HUES6 (cell line): ENCODE results near the gene GRIN2C.

Experiments
- H3K27ac ChIP-seq: 2 replicates; pipeline ENCODE4 v1.7.0; 2013; ENCODE audit warnings: low read depth, mild to moderate bottlenecking, low read length, inconsistent platforms
- H3K27me3 ChIP-seq: 2 replicates; pipeline ENCODE4 v1.6.1; 2013; ENCODE audit warnings: low read length; ENCODE audit not compliant: control insufficient read depth, insufficient read depth
- H3K36me3 ChIP-seq: 2 replicates; pipeline ENCODE4 v1.6.1; 2013; ENCODE audit warnings: low read length; ENCODE audit not compliant: control insufficient read depth, insufficient read depth
- H3K4me1 ChIP-seq: 2 replicates; pipeline ENCODE4 v1.6.1; 2013; ENCODE audit warnings: low read length; ENCODE audit not compliant: control insufficient read depth, insufficient read depth
- H3K4me3 ChIP-seq: 2 replicates; pipeline ENCODE4 v1.5.1; 2013; ENCODE audit warnings: low read depth, low read length
- H3K9ac ChIP-seq: one replicate; pipeline ENCODE4 v1.6.1; 2013; ENCODE audit warnings: mild to moderate bottlenecking, low read length
- H3K9me3 ChIP-seq: 2 replicates; pipeline ENCODE4 v1.6.1; 2013; ENCODE audit warnings: low read depth, low read length; ENCODE audit not compliant: control insufficient read depth, insufficient read depth

GRIN2C gene

DNA sequence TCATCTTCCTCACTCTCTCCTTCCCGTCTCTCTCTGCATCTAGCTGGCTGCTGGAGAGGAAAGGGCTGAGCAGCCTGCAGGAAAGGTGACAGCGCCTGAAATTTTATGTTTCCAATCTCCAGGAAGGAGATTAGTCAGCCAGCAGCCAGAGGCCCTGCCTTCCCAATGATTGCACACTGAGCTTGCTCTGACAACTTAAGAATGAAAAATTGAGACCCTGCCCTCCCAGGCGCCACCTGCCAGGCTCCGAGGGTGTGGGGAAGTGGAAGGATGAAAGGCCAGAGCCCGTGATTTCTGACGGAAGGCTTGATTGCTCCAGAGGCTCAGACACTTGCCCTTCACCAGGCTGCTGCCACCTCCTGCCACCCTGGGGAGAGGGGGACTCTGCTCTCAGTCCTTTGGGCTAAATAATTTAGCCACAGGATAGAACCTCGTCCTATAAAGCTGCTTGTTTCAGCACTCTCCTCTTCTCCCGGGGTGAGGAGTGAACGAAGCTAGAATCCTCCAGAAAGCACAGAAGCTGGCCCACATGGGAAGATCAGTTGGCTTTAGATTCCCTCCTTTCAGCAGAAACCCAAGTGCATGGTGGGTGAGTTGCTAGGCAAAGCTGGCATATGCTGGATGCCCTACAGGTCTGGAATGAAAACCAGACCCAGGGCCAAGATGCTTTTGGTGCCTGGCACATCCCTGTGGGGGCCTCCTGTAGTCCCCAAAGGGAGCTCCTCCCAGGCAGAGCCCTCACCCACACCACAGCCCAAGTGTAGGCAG lies 33.5 kb downstream of the GRIN2C start:
- Histone ChIP-seq H3K9ac (no peak overlapping the region), H3K36me3 (peaks cover 6% of the 10 kb centered on the region; the same call in 1 of the 2 replicates), H3K27ac (no peak overlapping the region), H3K9me3 (no peaks in the 10 kb centered on the region), H3K4me1 (no peaks in the 10 kb centered on the region), H3K4me3 (no peak overlapping the region), H3K27me3 (no peaks in the 10 kb centered on the region)

DNA sequence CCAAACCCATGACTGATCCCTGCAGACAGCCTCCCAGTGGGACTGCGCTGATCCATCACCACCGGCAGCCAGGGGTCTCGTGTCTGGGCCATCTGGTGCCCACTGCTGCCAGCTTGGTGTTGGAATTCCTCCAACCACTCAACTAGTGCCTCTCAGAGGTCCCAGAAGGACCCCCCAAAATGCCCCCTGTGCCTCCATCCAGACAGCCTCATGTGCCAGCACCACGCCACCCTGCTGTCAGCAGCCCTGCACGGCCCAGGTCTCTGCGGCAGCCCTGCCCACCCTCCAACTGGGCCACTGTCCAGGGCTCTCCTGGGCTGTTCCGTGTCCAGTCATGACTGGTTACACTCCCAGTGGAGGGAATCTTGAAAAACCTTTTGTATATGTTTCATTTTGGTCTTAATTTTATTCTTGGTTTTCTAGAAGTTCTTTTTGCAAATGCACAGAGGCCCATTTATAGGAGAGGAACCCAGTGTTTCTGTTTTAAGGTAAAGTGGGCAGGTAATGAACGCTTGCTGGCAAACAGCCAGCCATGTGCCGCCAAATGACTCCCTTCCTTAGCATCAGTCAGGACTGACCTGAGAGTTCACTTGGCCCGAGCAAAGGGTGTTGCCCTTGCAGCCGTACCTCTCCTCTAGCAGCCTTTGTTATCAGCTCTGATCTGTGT lies 34.6 kb downstream of the GRIN2C start:
- no peaks in the 10 kb centered on the region for H3K9me3 ChIP-seq
- H3K9ac ChIP-seq: no peak overlapping the region
- H3K27me3 ChIP-seq: no peaks in the 10 kb centered on the region
- peaks cover 14% of the 10 kb centered on the region; the same call in 1 of the 2 replicates for H3K36me3 ChIP-seq
- H3K4me1 ChIP-seq: no peaks in the 10 kb centered on the region
- H3K4me3 ChIP-seq: no peak overlapping the region
- no peak overlapping the region for H3K27ac ChIP-seq

- H3K9me3 ChIP-seq: no peaks in the 10 kb centered on the region
- H3K4me3 ChIP-seq: no peak overlapping the region
- no peaks in the 10 kb centered on the region for H3K4me1 ChIP-seq
- H3K27ac ChIP-seq: no peak overlapping the region
- no peaks in the 10 kb centered on the region for H3K27me3 ChIP-seq
- H3K9ac ChIP-seq: no peak overlapping the region
- H3K36me3 ChIP-seq: peaks cover 22% of the 10 kb centered on the region; the same call in 1 of the 2 replicates
Measured at GRCh38 chr17:74822939-74823367, 36.7 kb downstream of the GRIN2C start.

GRCh38 chr17:74822335-74822938 lies 37.2 kb downstream of the GRIN2C start:
- no peaks in the 10 kb centered on the region for H3K4me1 ChIP-seq
- H3K4me3 ChIP-seq: no peak overlapping the region
- no peaks in the 10 kb centered on the region for H3K27me3 ChIP-seq
- H3K36me3 ChIP-seq: peaks cover 22% of the 10 kb centered on the region
- H3K27ac ChIP-seq: no peak overlapping the region
- no peak overlapping the region for H3K9ac ChIP-seq
- H3K9me3 ChIP-seq: no peaks in the 10 kb centered on the region

- Histone ChIP-seq H3K9ac (no peak overlapping the region), H3K4me3 (no peak overlapping the region), H3K36me3 (peaks cover 22% of the 10 kb centered on the region), H3K27me3 (no peaks in the 10 kb centered on the region), H3K27ac (no peak overlapping the region), H3K9me3 (no peaks in the 10 kb centered on the region), H3K4me1 (no peaks in the 10 kb centered on the region)
Measured at GRCh38 chr17:74821655-74822334, 37.9 kb downstream of the GRIN2C start.

DNA sequence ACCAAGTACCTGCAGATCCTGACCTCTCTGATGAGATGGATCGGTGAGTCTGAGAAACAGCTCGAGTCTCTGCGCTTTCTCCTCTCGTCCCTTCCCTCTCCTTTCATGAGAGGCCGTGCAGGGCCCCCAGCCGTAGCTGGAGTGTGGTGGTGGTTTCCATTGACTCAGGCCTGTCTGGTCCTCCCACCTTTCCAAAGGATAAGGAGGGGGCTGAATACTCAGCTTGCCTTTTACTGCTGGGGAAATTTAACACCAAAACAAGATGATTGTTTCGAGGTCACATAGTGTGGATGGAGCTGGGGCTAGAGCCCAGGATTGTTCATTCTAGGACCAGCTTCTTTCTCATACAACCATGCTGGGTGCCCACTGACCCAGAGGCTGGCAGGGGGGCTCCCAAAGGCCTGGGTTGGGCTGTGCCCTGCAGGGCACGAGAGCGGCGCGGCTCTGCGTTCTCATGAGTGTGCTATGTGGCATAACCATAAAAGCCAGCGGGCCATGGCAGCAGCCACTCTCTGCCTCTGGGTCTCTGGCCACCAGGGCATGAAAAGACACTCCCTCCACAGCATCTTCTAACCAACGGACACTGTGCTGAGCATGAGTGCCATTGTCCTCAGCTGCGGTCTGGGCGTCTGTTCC lies 39.8 kb downstream of the GRIN2C start:
- 0 out of 2 replicates have a peak, but pooled peaks cover 3% of the 10 kb centered on the region for H3K4me1 ChIP-seq
- H3K27ac ChIP-seq: no peak overlapping the region
- no peak overlapping the region for H3K4me3 ChIP-seq
- no peaks in the 10 kb centered on the region for H3K27me3 ChIP-seq
- H3K9me3 ChIP-seq: no peaks in the 10 kb centered on the region
- H3K9ac ChIP-seq: no peak overlapping the region
- H3K36me3 ChIP-seq: peaks cover 22% of the 10 kb centered on the region

DNA sequence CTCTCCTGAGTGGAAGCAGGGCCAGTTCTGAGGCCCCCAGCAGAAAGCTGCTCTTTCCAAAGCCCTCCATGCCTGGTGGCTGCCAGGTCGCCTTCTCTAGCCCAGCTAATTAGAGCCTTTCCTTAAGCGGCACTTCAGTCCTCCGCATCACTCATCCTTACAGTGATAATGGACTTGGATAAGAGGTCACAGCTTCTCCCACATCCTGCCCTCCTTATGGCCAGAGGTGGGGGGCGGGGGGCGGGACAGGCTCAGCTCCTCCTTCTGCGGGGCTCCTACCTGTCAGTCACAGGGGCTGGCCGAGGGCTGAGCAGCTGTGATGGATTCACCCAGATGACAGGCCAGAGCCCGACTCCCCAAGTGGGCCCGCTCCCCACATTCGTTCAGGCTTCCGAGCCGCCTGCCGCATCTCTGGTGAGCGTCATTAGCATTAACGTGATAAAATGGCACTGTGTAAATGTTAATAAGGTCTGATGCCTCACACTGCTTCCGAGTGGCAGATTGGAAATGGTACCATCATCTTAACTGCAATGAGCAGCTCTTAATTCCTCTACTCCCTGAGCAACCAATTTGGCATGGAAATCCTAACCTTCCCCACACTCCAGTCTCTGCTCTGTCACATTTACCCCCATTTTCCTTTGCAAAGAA lies 41.3 kb downstream of the GRIN2C start:
- no peaks in the 10 kb centered on the region for H3K27me3 ChIP-seq
- no peaks in the 10 kb centered on the region for H3K9me3 ChIP-seq
- H3K4me3 ChIP-seq: no peak overlapping the region
- H3K36me3 ChIP-seq: peaks cover 18% of the 10 kb centered on the region
- 0 out of 2 replicates have a peak, but pooled peaks cover 3% of the 10 kb centered on the region for H3K4me1 ChIP-seq
- H3K27ac ChIP-seq: no peak overlapping the region
- no peak overlapping the region for H3K9ac ChIP-seq

- Histone ChIP-seq H3K9ac (no peak overlapping the region), H3K36me3 (peaks cover 18% of the 10 kb centered on the region), H3K9me3 (no peaks in the 10 kb centered on the region), H3K27me3 (no peaks in the 10 kb centered on the region), H3K4me3 (no peak overlapping the region), H3K27ac (no peak overlapping the region), H3K4me1 (peaks cover 5% of the 10 kb centered on the region; the same call in 1 of the 2 replicates)
Measured at GRCh38 chr17:74816905-74817620, 42.6 kb downstream of the GRIN2C start.

DNA sequence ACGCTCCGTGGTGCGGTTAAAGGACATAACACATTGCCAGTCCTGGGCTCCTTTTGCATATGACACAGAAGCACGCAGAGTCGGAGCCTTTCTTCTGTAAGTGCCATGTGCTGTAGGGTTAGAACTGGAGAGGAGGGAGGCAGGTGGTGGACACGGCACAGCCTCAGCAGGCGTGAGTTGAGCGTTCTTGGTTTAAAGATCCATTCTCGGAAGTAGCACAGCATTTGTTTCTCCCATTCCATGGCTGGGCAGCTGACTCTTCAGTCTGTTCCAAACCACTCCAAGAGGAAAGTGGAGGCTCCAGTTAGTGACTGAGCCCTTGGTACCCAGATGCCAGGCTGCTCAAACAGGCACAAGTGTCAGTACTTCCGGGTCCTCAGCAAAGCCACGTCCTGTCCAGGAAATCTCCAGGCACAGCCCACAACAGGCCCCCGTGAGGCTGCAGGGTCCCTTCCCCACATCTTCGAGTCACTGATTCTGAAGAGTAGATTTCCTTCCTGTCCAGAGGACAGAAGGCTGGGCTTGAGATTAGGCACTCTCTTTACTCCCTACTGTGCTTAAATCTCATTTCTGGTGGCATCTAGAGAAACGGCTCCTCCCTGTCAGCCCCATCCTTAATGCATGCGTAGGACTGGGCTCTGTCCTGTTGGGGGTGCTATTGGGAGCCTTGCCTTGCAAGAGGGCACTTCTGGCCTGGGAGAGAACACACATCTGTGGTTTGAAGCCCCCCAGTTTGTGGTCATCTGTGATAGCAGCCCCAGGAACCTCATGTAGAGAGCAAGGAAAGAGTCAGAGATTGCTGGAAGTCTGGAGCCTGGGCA lies 43.9 kb downstream of the GRIN2C start:
- Histone ChIP-seq H3K4me1 (peaks cover 7% of the 10 kb centered on the region; the same call in 1 of the 2 replicates), H3K4me3 (no peak overlapping the region), H3K27ac (no peak overlapping the region), H3K9me3 (no peaks in the 10 kb centered on the region), H3K9ac (no peak overlapping the region), H3K27me3 (no peaks in the 10 kb centered on the region), H3K36me3 (peaks cover 14% of the 10 kb centered on the region)
